ENCODE results near the gene COA6. TPM values are rescaled to one million over a fixed set of nuclear protein-coding genes. Genes with fewer than 3 reads are reported as not detected.
A peak's percentile ranks its signal among the peaks of the same experiment; 100 is the strongest.

COA6 gene
- total RNA-seq, 1 experiment from 2014 or later = 34.1 TPM

GRCh38 chr1:234371414-234371813 lies 1.8 kb upstream of the COA6 start:
- Histone ChIP-seq H3K36me3 (ENCODE audit: control insufficient read depth in 1 of 2, insufficient read depth in 2 of 2, low read length in 2 of 2) (peaks cover 5% of the 10 kb centered on the region in 2 experiments; a peak in 2 of 4 replicates), H3K4me2 (ENCODE audit: low read length) (no peak overlapping the region), H3K79me2 (ENCODE audit: insufficient read depth, low read length) (peaks cover 20% of the 10 kb centered on the region), H4K20me1 (ENCODE audit: insufficient read depth) (no peaks in the 10 kb centered on the region), H3K9me2 (ENCODE audit: insufficient read depth) (no peaks in the 10 kb centered on the region), H3K9ac (ENCODE audit: low read length) (no peak overlapping the region), H2AFZ (ENCODE audit: low read depth, low read length, poor library complexity, severe bottlenecking) (no peak overlapping the region), H3K27me3 (ENCODE audit: insufficient read depth, low read length) (no peaks in the 10 kb centered on the region), H3K27ac (ENCODE audit: low read depth, low read length) (no peak overlapping the region), H3K9me3 (ENCODE audit: control insufficient read depth in 1 of 2, insufficient read depth in 1 of 2, low read depth in 1 of 2, low read length in 2 of 2) (no peaks in the 10 kb centered on the region), H3K4me1 (ENCODE audit: control insufficient read depth in 1 of 2, insufficient read depth in 2 of 2, low read length in 2 of 2) (peaks cover 3 to 11% of the 10 kb centered on the region in 2 experiments; a peak in 2 of 4 replicates), H3K4me3 (replicated peaks in 1 of 2; ENCODE audit: low read depth in 1 of 2, low read length in 2 of 2) (no peak overlapping the region; a peak in 1 of 4 replicates)
- BruUV-seq (replicated peaks) = no TSS peak
- DNase-seq (ENCODE audit: low read depth, low spot score) (no peak), ATAC-seq (no peak)
- 0 out of 2 replicates have a peak, but pooled peaks have one; percentile 21 for TF ChIP-seq EGR1 (IDR thresholded peaks at IDR 0.05; ENCODE audit: low read depth)
- TF ChIP-seq ELF1 (IDR thresholded peaks at IDR 0.05; ENCODE audit: borderline replicate concordance, low read depth) = no peak
- ChIA-PET RAD21 (ENCODE audit: low non-redundant PET in 1 of 2, low total read pairs in 2 of 2, uncharacterized antibody in 2 of 2, unreplicated experiment in 2 of 2) (no interaction called here), POLR2A (no interaction called here), CTCF (no interaction called here)
- intact Hi-C loops (cut with micrococcal nuclease) = no loop called here

DNA sequence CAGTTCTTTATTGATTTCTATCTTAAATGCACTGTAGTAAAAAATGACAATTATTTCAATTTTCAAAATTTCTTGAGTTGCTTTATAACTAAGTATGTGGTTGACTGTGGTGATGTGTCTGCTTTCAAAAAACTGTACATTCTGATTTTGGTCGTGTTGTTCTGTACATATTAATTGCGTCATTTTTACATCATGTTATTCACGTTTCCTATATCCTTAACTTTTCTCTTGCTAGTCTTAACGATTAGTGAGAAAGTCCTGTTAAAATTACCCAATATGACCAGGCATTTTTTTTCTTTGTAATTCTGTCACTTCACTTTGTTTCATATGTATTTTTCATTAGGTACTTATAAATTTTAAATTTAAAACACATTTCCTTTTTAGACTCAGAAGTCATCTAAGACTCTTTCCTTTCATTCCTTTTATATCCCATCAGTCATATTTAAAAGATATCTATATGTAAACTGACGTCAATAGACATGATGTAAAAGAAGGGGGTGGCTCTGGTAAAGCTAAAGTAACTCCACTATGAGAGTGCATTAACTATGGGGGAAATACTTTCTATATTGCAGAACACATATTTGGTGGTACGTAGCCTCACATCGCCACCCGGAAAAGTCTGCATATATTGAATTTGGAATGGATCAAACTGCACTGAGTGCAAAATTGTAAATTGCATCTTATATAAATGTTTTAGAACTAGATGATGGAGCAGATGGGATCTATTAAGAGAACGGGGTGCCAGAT lies 1.1 kb upstream of the COA6 start:
- DNase-seq (ENCODE audit: low read depth, low spot score) (no peak), ATAC-seq (no peak)
- peak overlapping the region; percentile 77; the same call in 1 of the 2 replicates for H3K27ac ChIP-seq (ENCODE audit: low read depth, low read length)
- peaks cover 5 to 9% of the 10 kb centered on the region in 2 experiments; a peak in 2 of 4 replicates for H3K36me3 ChIP-seq (ENCODE audit: control insufficient read depth in 1 of 2, insufficient read depth in 2 of 2, low read length in 2 of 2)
- intact Hi-C loops (cut with micrococcal nuclease) = no loop called here
- no peak overlapping the region for H2AFZ ChIP-seq (ENCODE audit: low read depth, low read length, poor library complexity, severe bottlenecking)
- no peaks in the 10 kb centered on the region for H3K9me2 ChIP-seq (ENCODE audit: insufficient read depth)
- no peaks in the 10 kb centered on the region for H4K20me1 ChIP-seq (ENCODE audit: insufficient read depth)
- RAD21 ChIA-PET (ENCODE audit: low non-redundant PET in 1 of 2, low total read pairs in 2 of 2, uncharacterized antibody in 2 of 2, unreplicated experiment in 2 of 2) = no interaction called here
- no peaks in the 10 kb centered on the region for H3K9me3 ChIP-seq (ENCODE audit: control insufficient read depth in 1 of 2, insufficient read depth in 1 of 2, low read depth in 1 of 2, low read length in 2 of 2)
- no TSS peak for BruUV-seq (replicated peaks)
- POLR2A ChIA-PET = interaction anchor here (1.2 kb wide), 1 partner anchor 16 kb away, joined by 4 read pairs; no protein-coding TSS in a partner anchor
- peaks cover 20% of the 10 kb centered on the region for H3K79me2 ChIP-seq (ENCODE audit: insufficient read depth, low read length)
- H3K9ac ChIP-seq (ENCODE audit: low read length) = peak overlapping the region; percentile 95
- H3K4me2 ChIP-seq (ENCODE audit: low read length) = peak overlapping the region; percentile 75
- H3K4me3 ChIP-seq (replicated peaks in 1 of 2; ENCODE audit: low read depth in 1 of 2, low read length in 2 of 2) = peak overlapping the region; percentile 79 to 93
- TF ChIP-seq ELF1 (IDR thresholded peaks at IDR 0.05; ENCODE audit: borderline replicate concordance, low read depth) (no peak), RAD21 (IDR thresholded peaks at IDR 0.05; ENCODE audit: low read depth) (no peak)
- TF ChIP-seq, protein P1, sequence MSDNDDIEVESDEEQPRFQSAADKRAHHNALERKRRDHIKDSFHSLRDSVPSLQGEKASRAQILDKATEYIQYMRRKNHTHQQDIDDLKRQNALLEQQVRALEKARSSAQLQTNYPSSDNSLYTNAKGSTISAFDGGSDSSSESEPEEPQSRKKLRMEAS (IDR thresholded peaks at IDR 0.05) = no peak
- TF ChIP-seq, protein P2, sequence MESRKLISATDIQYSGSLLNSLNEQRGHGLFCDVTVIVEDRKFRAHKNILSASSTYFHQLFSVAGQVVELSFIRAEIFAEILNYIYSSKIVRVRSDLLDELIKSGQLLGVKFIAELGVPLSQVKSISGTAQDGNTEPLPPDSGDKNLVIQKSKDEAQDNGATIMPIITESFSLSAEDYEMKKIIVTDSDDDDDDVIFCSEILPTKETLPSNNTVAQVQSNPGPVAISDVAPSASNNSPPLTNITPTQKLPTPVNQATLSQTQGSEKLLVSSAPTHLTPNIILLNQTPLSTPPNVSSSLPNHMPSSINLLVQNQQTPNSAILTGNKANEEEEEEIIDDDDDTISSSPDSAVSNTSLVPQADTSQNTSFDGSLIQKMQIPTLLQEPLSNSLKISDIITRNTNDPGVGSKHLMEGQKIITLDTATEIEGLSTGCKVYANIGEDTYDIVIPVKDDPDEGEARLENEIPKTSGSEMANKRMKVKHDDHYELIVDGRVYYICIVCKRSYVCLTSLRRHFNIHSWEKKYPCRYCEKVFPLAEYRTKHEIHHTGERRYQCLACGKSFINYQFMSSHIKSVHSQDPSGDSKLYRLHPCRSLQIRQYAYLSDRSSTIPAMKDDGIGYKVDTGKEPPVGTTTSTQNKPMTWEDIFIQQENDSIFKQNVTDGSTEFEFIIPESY (IDR thresholded peaks at IDR 0.05; ENCODE audit: extremely low read depth, insufficient replicate concordance, low read length) = no peak
- CTCF ChIA-PET = no interaction called here
- no peaks in the 10 kb centered on the region for H3K27me3 ChIP-seq (ENCODE audit: insufficient read depth, low read length)
- peaks cover 3 to 11% of the 10 kb centered on the region in 2 experiments; a peak in 2 of 4 replicates for H3K4me1 ChIP-seq (ENCODE audit: control insufficient read depth in 1 of 2, insufficient read depth in 2 of 2, low read length in 2 of 2)
